ENCODE results near the gene TLR10.

The TLR10 gene

GRCh38 chr4:38747629-38748028, 35.2 kb downstream of the TLR10 start:
- DNase-seq, result no peak
- no peak overlapping the region for H3K9ac ChIP-seq (ENCODE audit: low read length)
- H3K4me2 ChIP-seq (ENCODE audit: low read depth, low read length), result no peak overlapping the region
- no peak overlapping the region for H2AFZ ChIP-seq (ENCODE audit: low read length)
- no peaks in the 10 kb centered on the region for H3K79me2 ChIP-seq (ENCODE audit: low read length)
- H4K20me1 ChIP-seq (ENCODE audit: insufficient read depth, low read length), result no peaks in the 10 kb centered on the region
- no peaks in the 10 kb centered on the region for H3K9me3 ChIP-seq (replicated peaks; ENCODE audit: insufficient read depth, low read length)
- no peaks in the 10 kb centered on the region for H3K9me2 ChIP-seq (replicated peaks; ENCODE audit: insufficient read depth, low read length)
- no peaks in the 10 kb centered on the region for H3K27me3 ChIP-seq (replicated peaks; ENCODE audit: insufficient read depth, low read length)
- no peak overlapping the region for H3K27ac ChIP-seq (ENCODE audit: low read length)
- no peak for TF ChIP-seq EZH2phosphoT487 (IDR thresholded peaks at IDR 0.05; ENCODE audit: low read length)
- TF ChIP-seq CTCF (IDR thresholded peaks at IDR 0.05; ENCODE audit: low read length), result no peak
- no peak for TF ChIP-seq EZH2 (optimal IDR thresholded peaks at IDR 0.05; ENCODE audit: low read depth, low read length)
- H3K4me3 ChIP-seq (ENCODE audit: low read length), result no peak overlapping the region
- peaks cover 19% of the 10 kb centered on the region for H3K4me1 ChIP-seq (ENCODE audit: low read length)
- no peaks in the 10 kb centered on the region for H3K36me3 ChIP-seq (replicated peaks; ENCODE audit: insufficient read depth, low read length)
- H3F3A ChIP-seq (ENCODE audit: insufficient read depth, low read length), result peaks cover 13% of the 10 kb centered on the region

- H3K4me1 ChIP-seq (ENCODE audit: low read length), result peaks cover 5% of the 10 kb centered on the region; the same call in 1 of the 2 replicates
- no peaks in the 10 kb centered on the region for H4K20me1 ChIP-seq (ENCODE audit: insufficient read depth, low read length)
- no peaks in the 10 kb centered on the region for H3K36me3 ChIP-seq (replicated peaks; ENCODE audit: insufficient read depth, low read length)
- no peaks in the 10 kb centered on the region for H3K79me2 ChIP-seq (ENCODE audit: low read length)
- H2AFZ ChIP-seq (ENCODE audit: low read length), result no peak overlapping the region
- H3F3A ChIP-seq (ENCODE audit: insufficient read depth, low read length), result no peaks in the 10 kb centered on the region
- H3K27ac ChIP-seq (ENCODE audit: low read length), result no peak overlapping the region
- DNase-seq, result no peak
- TF ChIP-seq CTCF (IDR thresholded peaks at IDR 0.05; ENCODE audit: low read length) (no peak), EZH2phosphoT487 (IDR thresholded peaks at IDR 0.05; ENCODE audit: low read length) (no peak), EZH2 (optimal IDR thresholded peaks at IDR 0.05; ENCODE audit: low read depth, low read length) (no peak)
- H3K9me3 ChIP-seq (replicated peaks; ENCODE audit: insufficient read depth, low read length), result no peaks in the 10 kb centered on the region
- H3K27me3 ChIP-seq (replicated peaks; ENCODE audit: insufficient read depth, low read length), result no peaks in the 10 kb centered on the region
- H3K4me3 ChIP-seq (ENCODE audit: low read length), result no peak overlapping the region
- no peaks in the 10 kb centered on the region for H3K9me2 ChIP-seq (replicated peaks; ENCODE audit: insufficient read depth, low read length)
- H3K9ac ChIP-seq (ENCODE audit: low read length), result no peak overlapping the region
- H3K4me2 ChIP-seq (ENCODE audit: low read depth, low read length), result no peak overlapping the region
Measured at GRCh38 chr4:38745881-38746280, 36.9 kb downstream of the TLR10 start.

- H3K9me3 ChIP-seq (replicated peaks; ENCODE audit: insufficient read depth, low read length), result no peaks in the 10 kb centered on the region
- no peaks in the 10 kb centered on the region for H3K36me3 ChIP-seq (replicated peaks; ENCODE audit: insufficient read depth, low read length)
- H4K20me1 ChIP-seq (ENCODE audit: insufficient read depth, low read length), result no peaks in the 10 kb centered on the region
- TF ChIP-seq EZH2phosphoT487 (IDR thresholded peaks at IDR 0.05; ENCODE audit: low read length) (no peak), CTCF (IDR thresholded peaks at IDR 0.05; ENCODE audit: low read length) (no peak), EZH2 (optimal IDR thresholded peaks at IDR 0.05; ENCODE audit: low read depth, low read length) (no peak)
- H3K79me2 ChIP-seq (ENCODE audit: low read length), result no peaks in the 10 kb centered on the region
- H3K9ac ChIP-seq (ENCODE audit: low read length), result no peak overlapping the region
- no peaks in the 10 kb centered on the region for H3K27me3 ChIP-seq (replicated peaks; ENCODE audit: insufficient read depth, low read length)
- H3K9me2 ChIP-seq (replicated peaks; ENCODE audit: insufficient read depth, low read length), result no peaks in the 10 kb centered on the region
- H3K4me1 ChIP-seq (ENCODE audit: low read length), result peaks cover 5% of the 10 kb centered on the region; the same call in 1 of the 2 replicates
- H2AFZ ChIP-seq (ENCODE audit: low read length), result no peak overlapping the region
- no peak overlapping the region for H3K27ac ChIP-seq (ENCODE audit: low read length)
- peak overlapping the region; percentile 10; the same call in 1 of the 2 replicates for H3K4me2 ChIP-seq (ENCODE audit: low read depth, low read length)
- H3F3A ChIP-seq (ENCODE audit: insufficient read depth, low read length), result no peaks in the 10 kb centered on the region
- no peak for DNase-seq
- H3K4me3 ChIP-seq (ENCODE audit: low read length), result no peak overlapping the region
Measured at GRCh38 chr4:38743866-38744265, 38.9 kb downstream of the TLR10 start.
